Gastroesophageal sphincter (tissue), 3 donors: ENCODE data around the gene ADGRF3.

Experiments
- CTCF ChIP-seq, 4 experiments: fragments of 200-600 bp in 2 of 4; fragments of 450-650 bp in 2 of 4; sonication (generic) in 1 of 4; IDR thresholded peaks; one replicate each; pipeline ENCODE4 v1.5.1; 2017 to 2019; ENCODE audit warnings: antibody characterized with exemption in 4 of 4, mild to moderate bottlenecking in 2 of 4, moderate library complexity in 2 of 4
- EP300 ChIP-seq: sonication (generic); formaldehyde crosslinking; IDR thresholded peaks from one replicate; pipeline ENCODE4 v1.6.1; 2017; ENCODE audit warnings: antibody characterized with exemption, mild to moderate bottlenecking
- POLR2A ChIP-seq, 2 donors: fragments of 450-650 bp; IDR thresholded peaks; one replicate each; pipeline ENCODE4 v1.6.1; 2017; ENCODE audit warnings: antibody characterized with exemption in 2 of 2, mild to moderate bottlenecking in 2 of 2, moderate library complexity in 1 of 2
- POLR2AphosphoS5 ChIP-seq: sonication (generic); formaldehyde crosslinking; IDR thresholded peaks from one replicate; pipeline ENCODE4 v1.6.1; 2017; ENCODE audit warnings: antibody characterized with exemption

- TF ChIP-seq POLR2A (IDR thresholded peaks at IDR 0.05) (no peak), CTCF (IDR thresholded peaks at IDR 0.05) (no peak), EP300 (no peak), POLR2AphosphoS5 (no peak)
These were observed 29.7 kb downstream of the ADGRF3 start for GRCh38 chr2:26316845-26317244.
